ENCODE measurements around the gene SVOP.
"Not testable (repeated sequence)": the region's sequence is repeated elsewhere in the genome, so short reads cannot be mapped to it uniquely, and the experiment has no call there.

The SVOP gene

DNA sequence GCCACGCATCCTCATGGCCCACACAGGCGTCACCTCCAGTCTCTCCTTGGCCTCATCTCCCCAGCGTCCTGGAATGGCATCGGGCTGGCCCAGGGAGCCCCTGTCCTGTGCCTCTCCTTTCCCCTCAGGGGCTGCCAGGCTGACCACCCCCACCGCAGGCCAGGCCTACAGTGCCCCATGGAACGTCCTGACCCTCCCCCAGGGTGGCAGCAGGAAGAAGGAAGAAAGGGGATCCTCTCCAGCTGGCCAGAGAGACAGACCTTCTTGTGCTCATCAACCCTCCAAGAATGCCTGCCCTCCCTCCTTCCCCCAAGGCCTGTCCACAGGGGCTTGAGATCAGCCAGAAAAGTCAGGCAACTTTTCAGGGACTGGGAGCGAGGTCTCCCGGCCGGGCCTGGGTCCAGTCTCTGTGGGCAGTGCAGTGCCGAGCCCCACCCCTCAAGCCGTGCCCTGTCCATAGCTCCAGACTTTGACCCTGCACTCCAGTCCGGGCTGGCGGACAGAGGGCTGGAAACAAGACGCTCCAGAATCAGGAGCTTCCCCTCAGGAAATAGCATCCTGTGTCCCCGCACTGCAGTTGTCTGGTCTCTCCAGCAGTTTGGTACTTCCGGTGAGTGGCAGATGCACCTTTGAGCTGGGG is 141.1 kb downstream of the SVOP start, which contains the start of gene DAO:
TSS of gene DAO (plus strand) at position 478 of the 640 bp plus-strand sequence. CDS start 4,915 bp downstream, outside the sequence.
- ATAC-seq (ENCODE audit: low read depth) (no peak), DNase-seq (ENCODE audit: low spot score) (no peak)
- Histone ChIP-seq H3K4me3 (ENCODE audit: severe bottlenecking) (no peak within 1 kb of the TSS), H3K4me1 (ENCODE audit: insufficient read depth, poor library complexity, severe bottlenecking) (no peaks in the 10 kb centered on the region), H3K36me3 (ENCODE audit: low read depth) (no peaks in the 10 kb centered on the region), H3K9me3 (ENCODE audit: severe bottlenecking) (no peaks in the 10 kb centered on the region), H3K27me3 (ENCODE audit: insufficient read depth, poor library complexity, severe bottlenecking) (no peaks in the 10 kb centered on the region), H3K27ac (ENCODE audit: poor library complexity, severe bottlenecking) (no peak within 1 kb of the TSS)
- TF ChIP-seq, protein P1, sequence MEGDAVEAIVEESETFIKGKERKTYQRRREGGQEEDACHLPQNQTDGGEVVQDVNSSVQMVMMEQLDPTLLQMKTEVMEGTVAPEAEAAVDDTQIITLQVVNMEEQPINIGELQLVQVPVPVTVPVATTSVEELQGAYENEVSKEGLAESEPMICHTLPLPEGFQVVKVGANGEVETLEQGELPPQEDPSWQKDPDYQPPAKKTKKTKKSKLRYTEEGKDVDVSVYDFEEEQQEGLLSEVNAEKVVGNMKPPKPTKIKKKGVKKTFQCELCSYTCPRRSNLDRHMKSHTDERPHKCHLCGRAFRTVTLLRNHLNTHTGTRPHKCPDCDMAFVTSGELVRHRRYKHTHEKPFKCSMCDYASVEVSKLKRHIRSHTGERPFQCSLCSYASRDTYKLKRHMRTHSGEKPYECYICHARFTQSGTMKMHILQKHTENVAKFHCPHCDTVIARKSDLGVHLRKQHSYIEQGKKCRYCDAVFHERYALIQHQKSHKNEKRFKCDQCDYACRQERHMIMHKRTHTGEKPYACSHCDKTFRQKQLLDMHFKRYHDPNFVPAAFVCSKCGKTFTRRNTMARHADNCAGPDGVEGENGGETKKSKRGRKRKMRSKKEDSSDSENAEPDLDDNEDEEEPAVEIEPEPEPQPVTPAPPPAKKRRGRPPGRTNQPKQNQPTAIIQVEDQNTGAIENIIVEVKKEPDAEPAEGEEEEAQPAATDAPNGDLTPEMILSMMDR (IDR thresholded peaks at IDR 0.05; ENCODE audit: poor library complexity, severe bottlenecking), result no peak

DNA sequence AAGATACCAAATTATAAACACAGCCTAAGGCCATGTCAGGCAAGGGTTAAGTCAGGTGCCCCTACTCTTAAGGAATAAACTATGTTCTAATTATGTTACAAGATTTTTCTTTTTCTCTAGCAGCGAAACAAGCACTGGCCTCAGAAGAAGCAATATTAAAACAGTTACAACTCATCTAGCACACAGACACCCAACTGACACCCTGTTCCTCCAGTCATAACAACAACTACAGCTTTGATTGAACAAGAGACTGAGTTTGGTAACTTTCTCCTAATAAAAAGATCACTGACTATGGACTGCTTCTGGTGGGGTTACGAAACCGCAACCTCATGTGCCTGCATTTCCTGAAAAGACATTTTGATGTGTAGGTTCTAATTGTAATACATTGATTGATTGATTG is 144.3 kb downstream of the SVOP start:
- Histone ChIP-seq H3K27me3 (ENCODE audit: insufficient read depth, poor library complexity, severe bottlenecking) (no peaks in the 10 kb centered on the region), H3K36me3 (ENCODE audit: low read depth) (no peaks in the 10 kb centered on the region), H3K27ac (ENCODE audit: poor library complexity, severe bottlenecking) (no peak overlapping the region), H3K4me1 (ENCODE audit: insufficient read depth, poor library complexity, severe bottlenecking) (no peaks in the 10 kb centered on the region), H3K4me3 (ENCODE audit: severe bottlenecking) (no peak overlapping the region), H3K9me3 (ENCODE audit: severe bottlenecking) (no peaks in the 10 kb centered on the region)
- TF ChIP-seq, protein P1 (IDR thresholded peaks at IDR 0.05; ENCODE audit: poor library complexity, severe bottlenecking), result no peak
- ATAC-seq (ENCODE audit: low read depth) (no peak), DNase-seq (ENCODE audit: low spot score) (no peak)

DNA sequence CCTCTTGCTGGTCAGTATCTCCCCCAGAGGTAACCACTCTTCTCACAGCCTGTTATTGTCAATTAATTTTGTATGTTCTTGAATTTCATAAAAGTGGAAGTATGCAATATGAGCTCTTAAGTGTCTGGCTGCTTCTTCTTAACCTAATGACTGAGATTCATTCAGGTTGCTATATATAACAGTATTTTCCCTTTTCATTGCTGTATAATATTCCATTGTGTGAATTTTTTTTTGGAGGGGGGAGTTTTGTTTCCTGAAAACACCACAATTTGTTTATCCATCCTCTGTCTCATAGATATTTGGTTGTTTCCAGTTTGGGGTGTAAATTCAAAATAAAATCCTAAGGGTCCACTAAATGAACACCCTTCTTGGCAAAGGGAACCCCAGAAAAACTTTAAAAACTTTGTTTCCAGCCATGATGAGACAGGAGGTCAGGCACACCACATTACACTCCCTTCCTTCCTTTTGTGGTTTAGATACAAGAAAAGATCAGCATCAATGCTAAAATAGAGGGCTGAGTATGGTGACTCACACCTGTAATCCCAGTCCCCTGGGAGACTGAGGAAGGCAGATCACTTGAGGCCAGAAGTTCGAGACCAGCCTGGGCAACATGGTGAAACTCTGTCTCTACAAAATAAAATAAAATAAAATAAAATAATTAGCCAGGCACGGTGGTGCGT is 145.0 kb downstream of the SVOP start:
- DNase-seq (ENCODE audit: low spot score) (no peak), ATAC-seq (ENCODE audit: low read depth) (no peak)
- Histone ChIP-seq H3K4me3 (ENCODE audit: severe bottlenecking) (no peak overlapping the region), H3K27ac (ENCODE audit: poor library complexity, severe bottlenecking) (no peak overlapping the region), H3K36me3 (ENCODE audit: low read depth) (no peaks in the 10 kb centered on the region), H3K9me3 (ENCODE audit: severe bottlenecking) (no peaks in the 10 kb centered on the region), H3K27me3 (ENCODE audit: insufficient read depth, poor library complexity, severe bottlenecking) (no peaks in the 10 kb centered on the region), H3K4me1 (ENCODE audit: insufficient read depth, poor library complexity, severe bottlenecking) (no peaks in the 10 kb centered on the region)
- TF ChIP-seq, protein P1 (IDR thresholded peaks at IDR 0.05; ENCODE audit: poor library complexity, severe bottlenecking), result no peak

DNA sequence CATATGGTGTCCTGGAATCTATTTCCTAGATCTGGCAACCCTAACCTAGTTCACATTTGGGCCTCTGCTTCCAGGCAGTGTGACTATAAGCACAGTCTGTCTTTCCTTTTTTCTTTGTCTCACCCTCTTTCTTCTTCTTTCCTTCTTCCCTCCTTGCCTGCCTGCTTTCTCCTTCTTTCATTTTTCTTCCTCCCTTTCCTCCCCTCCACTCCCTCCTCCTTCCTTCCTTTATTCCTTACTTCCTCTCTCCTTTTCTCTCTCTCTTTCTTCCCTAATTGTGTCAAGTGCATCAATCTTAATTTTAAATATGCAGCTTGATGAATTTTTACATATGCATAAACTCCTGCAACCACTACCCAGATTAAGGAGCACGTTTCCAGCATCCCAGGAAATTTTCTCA is 145.6 kb downstream of the SVOP start:
- H3K9me3 ChIP-seq (ENCODE audit: severe bottlenecking), result no peaks in the 10 kb centered on the region
- no peak overlapping the region for H3K27ac ChIP-seq (ENCODE audit: poor library complexity, severe bottlenecking)
- TF ChIP-seq, protein P1 (IDR thresholded peaks at IDR 0.05; ENCODE audit: poor library complexity, severe bottlenecking), result no peak
- no peaks in the 10 kb centered on the region for H3K27me3 ChIP-seq (ENCODE audit: insufficient read depth, poor library complexity, severe bottlenecking)
- H3K4me1 ChIP-seq (ENCODE audit: insufficient read depth, poor library complexity, severe bottlenecking), result no peaks in the 10 kb centered on the region
- no peaks in the 10 kb centered on the region for H3K36me3 ChIP-seq (ENCODE audit: low read depth)
- no peak for ATAC-seq (ENCODE audit: low read depth)
- H3K4me3 ChIP-seq (ENCODE audit: severe bottlenecking), result no peak overlapping the region
- DNase-seq (ENCODE audit: low spot score), result no peak

DNA sequence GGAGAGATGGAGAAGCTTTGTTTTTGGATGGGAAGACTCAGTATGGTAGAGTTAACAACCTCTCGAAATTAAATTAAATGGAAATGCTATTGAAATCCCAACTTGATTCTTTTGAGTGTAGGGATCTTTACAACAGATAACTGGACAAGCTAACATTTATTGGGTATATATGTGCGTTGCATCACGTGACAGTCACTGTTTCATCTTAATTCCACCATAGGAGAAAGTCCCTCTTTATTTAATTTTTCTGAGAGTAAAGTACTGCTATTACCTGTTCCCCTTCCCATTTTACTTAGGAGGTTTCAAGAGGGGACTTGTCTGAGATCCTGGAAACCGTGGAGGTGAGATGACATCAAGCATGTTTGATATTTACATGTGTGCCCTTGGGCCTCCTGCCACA is 152.1 kb downstream of the SVOP start:
- DNase-seq (ENCODE audit: low spot score) (no peak), ATAC-seq (ENCODE audit: low read depth) (no peak)
- H3K27me3 ChIP-seq (ENCODE audit: insufficient read depth, poor library complexity, severe bottlenecking), result no peaks in the 10 kb centered on the region
- H3K4me1 ChIP-seq (ENCODE audit: insufficient read depth, poor library complexity, severe bottlenecking), result no peaks in the 10 kb centered on the region
- H3K4me3 ChIP-seq (ENCODE audit: severe bottlenecking), result no peak overlapping the region
- H3K9me3 ChIP-seq (ENCODE audit: severe bottlenecking), result no peaks in the 10 kb centered on the region
- H3K27ac ChIP-seq (ENCODE audit: poor library complexity, severe bottlenecking), result no peak overlapping the region
- no peaks in the 10 kb centered on the region for H3K36me3 ChIP-seq (ENCODE audit: low read depth)
- TF ChIP-seq, protein P1 (IDR thresholded peaks at IDR 0.05; ENCODE audit: poor library complexity, severe bottlenecking), result no peak

DNA sequence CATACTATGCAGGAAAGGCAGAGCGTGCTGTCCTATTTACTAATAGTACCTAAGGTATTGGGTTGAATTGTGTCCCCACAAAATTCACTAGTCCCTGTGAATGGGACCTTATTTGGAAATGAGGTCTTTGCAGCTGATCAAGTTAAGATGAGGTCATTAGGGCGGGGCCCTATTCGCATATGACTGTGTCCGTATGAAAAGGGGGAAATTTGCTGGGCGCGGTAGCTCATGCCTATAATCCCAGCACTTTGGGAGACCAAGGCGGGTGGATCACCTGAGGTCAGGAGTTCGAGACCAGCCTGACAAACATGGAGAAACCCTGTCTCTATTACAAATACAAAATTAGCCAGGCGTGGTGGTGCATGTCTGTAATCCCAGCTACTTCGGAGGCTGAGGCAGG is 154.8 kb downstream of the SVOP start:
- not testable (repeated sequence) for DNase-seq (ENCODE audit: low spot score)

More for the DNA sequence above, 154.8 kb downstream of the SVOP start:
- not testable (repeated sequence) for H3K27ac ChIP-seq (ENCODE audit: poor library complexity, severe bottlenecking); H3K27me3 ChIP-seq (ENCODE audit: insufficient read depth, poor library complexity, severe bottlenecking); H3K9me3 ChIP-seq (ENCODE audit: severe bottlenecking); ATAC-seq (ENCODE audit: low read depth); H3K4me1 ChIP-seq (ENCODE audit: insufficient read depth, poor library complexity, severe bottlenecking); H3K4me3 ChIP-seq (ENCODE audit: severe bottlenecking); H3K36me3 ChIP-seq (ENCODE audit: low read depth)

Measured in RWPE2 (cell line).